Right lobe of liver (tissue), 6 donors: ENCODE results near the gene KDM4D. TPM values are rescaled to one million over a fixed set of nuclear protein-coding genes. Genes with fewer than 3 reads are reported as not detected.
"Not testable (repeated sequence)": the region's sequence is repeated elsewhere in the genome, so short reads cannot be mapped to it uniquely, and the experiment has no call there.

ENCODE experiments used
- ATAC-seq, 4 donors: fragments of 200-7000 bp; cut with Tn5 transposase; one replicate each; pipeline ENCODE4 v1.9.1; 2020; ENCODE audit warnings: mild to moderate bottlenecking in 4 of 4, moderate library complexity in 4 of 4
- DNase-seq, 3 donors: peaks; one replicate each; pipeline ENCODE4 v3.0.0-alpha.2; 2020
- H3K27ac ChIP-seq, 3 donors: fragments of 200-600 bp; one replicate each; pipeline ENCODE4 v1.8.0; 2022
- H3K27me3 ChIP-seq, 2 donors: fragments of 200-600 bp; one replicate each; pipeline ENCODE4 v1.8.0; 2022
- H3K36me3 ChIP-seq, 4 donors: fragments of 200-600 bp; sonication (generic) in 1 of 4; one replicate each; pipeline versions ENCODE4 v1.5.1 to v1.8.0; 2017 to 2022; ENCODE audit warnings: control low read depth in 1 of 4
- H3K4me1 ChIP-seq, 4 donors: fragments of 200-600 bp; sonication (generic) in 1 of 4; one replicate each; pipeline versions ENCODE4 v1.5.1 to v1.8.0; 2017 to 2022; ENCODE audit warnings: control low read depth in 1 of 4
- H3K4me3 ChIP-seq, 3 donors: fragments of 200-600 bp; one replicate each; pipeline ENCODE4 v1.8.0; 2022
- H3K9me3 ChIP-seq, 4 donors: fragments of 200-600 bp; sonication (generic) in 1 of 4; one replicate each; pipeline versions ENCODE4 v1.5.1 to v1.8.0; 2017 to 2022; ENCODE audit warnings: control low read depth in 1 of 4
- POLR2A ChIP-seq: fragments of 450-650 bp; IDR thresholded peaks from one replicate; pipeline ENCODE4 v1.6.1; 2017; ENCODE audit warnings: antibody characterized with exemption, mild to moderate bottlenecking
- WGBS: methylation state at CpG from one replicate; pipeline ENCODE4 v1.1.6; 2018; ENCODE audit warnings: low coverage, low lambda C conversion rate; ENCODE audit not compliant: insufficient coverage; ENCODE audit errors: missing lambda C conversion rate; 5-methylcytosine and 5-hydroxymethylcytosine counted together
- intact Hi-C, 2 donors: fragments of 100-400 bp; cut with DNase I; formaldehyde crosslinking; loops; one replicate each; pipeline versions ENCODE4 v1.11.2 to v1.14.1; 2022
- total RNA-seq, 6 experiments: library from RNA; depleted of rRNA in 2 of 6; stranded (reverse); fragments of >200 nt in 2 of 6; fragmentation: NEBNext Ultra II Directional in 3 of 6; extraction: Animal tissue kit (Norgen Biotek cat#: 25700) in 3 of 6; gene quantifications; one replicate each; pipeline versions ENCODE4 v1.1.0 to v1.2.4, GENCODE V29; 2016 to 2023
- TF ChIP-seq, protein P1 (sequence below), 4 donors: fragments of 200-600 bp in 3 of 4; fragments of 450-650 bp in 1 of 4; IDR thresholded peaks; one replicate each; pipeline versions ENCODE4 v1.5.1 to v1.8.0; 2016 to 2022; ENCODE audit warnings: antibody characterized with exemption in 4 of 4, mild to moderate bottlenecking in 2 of 4
- donor health status: DM: no; HTN: yes; CAD: no.
- donor health status: DM: no; HTN: no; CAD: no.
- donor health status: DM: no; HTN: no; CAD: no.
- donor health status: DM: no; HTN: yes; CAD: no.
- donor health status: DM: no; HTN: yes; CAD: no.

The KDM4D gene
- total RNA-seq, 6 experiments from 2014 or later: 0.07 to 0.80 (median 0.18) TPM

DNA sequence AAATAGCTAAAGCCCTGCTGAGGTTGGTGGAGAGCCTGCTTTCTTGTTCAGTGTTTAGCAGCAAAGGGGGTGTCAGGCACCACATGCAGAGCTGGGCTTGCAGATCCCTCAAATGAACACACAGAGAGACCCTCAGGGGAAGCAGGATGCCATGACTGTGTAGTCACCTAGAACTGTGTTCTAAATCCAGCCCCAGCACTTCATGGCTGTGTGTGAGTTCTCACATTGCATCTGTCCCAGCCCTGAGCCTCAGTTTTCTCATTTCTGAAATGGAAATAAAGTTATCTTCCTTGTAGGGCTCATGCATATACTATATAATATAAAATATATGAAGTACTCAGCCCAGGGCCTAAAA is 47.3 kb upstream of the KDM4D start:
- Histone ChIP-seq H3K4me1 (no peaks in the 10 kb centered on the region), H3K9me3 (no peaks in the 10 kb centered on the region), H3K36me3 (no peaks in the 10 kb centered on the region), H3K4me3 (no peak overlapping the region), H3K27me3 (no peaks in the 10 kb centered on the region), H3K27ac (peak overlapping the region; percentile 11 to 44 (median 24))
- intact Hi-C loops: no loop called here
- DNase-seq (no peak), ATAC-seq (peak in 1 of 4 donors; percentile 8)
- no peak for TF ChIP-seq POLR2A
- TF ChIP-seq, protein P1, sequence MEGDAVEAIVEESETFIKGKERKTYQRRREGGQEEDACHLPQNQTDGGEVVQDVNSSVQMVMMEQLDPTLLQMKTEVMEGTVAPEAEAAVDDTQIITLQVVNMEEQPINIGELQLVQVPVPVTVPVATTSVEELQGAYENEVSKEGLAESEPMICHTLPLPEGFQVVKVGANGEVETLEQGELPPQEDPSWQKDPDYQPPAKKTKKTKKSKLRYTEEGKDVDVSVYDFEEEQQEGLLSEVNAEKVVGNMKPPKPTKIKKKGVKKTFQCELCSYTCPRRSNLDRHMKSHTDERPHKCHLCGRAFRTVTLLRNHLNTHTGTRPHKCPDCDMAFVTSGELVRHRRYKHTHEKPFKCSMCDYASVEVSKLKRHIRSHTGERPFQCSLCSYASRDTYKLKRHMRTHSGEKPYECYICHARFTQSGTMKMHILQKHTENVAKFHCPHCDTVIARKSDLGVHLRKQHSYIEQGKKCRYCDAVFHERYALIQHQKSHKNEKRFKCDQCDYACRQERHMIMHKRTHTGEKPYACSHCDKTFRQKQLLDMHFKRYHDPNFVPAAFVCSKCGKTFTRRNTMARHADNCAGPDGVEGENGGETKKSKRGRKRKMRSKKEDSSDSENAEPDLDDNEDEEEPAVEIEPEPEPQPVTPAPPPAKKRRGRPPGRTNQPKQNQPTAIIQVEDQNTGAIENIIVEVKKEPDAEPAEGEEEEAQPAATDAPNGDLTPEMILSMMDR (IDR thresholded peaks at IDR 0.05): no peak

DNA sequence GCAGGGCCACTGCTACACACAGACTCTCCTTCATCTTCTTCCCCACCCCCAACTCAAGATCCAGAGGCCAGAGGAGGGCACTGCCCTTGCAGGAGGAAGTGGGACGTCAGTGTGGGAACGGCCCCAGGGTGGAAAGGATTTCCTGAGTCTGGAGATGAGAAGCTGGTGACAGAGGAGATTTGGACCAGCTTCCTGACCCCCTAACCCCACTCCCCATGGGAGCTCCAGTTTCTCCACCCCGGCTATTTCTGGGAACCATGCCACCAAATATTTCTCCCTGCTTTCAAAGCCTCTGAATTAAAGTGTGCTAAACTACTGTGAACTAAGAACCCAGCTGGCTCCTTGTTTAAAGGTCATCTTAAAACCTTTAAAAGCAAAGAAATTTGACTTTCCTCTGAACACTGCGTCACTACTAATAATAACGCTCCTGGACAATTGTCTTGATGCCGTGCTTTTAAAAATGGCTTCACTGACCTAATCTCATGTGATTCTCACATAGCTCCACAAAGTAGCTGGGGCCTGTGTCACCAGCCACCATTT is 46.7 kb upstream of the KDM4D start:
- peak; percentile 76 to 86 (median 82) for ATAC-seq
- DNase-seq: peak; percentile 64 to 74 (median 66)
- H3K36me3 ChIP-seq: no peaks in the 10 kb centered on the region
- WGBS: 26% methylated on average over 5 of the region's 6 CpGs
- no peak overlapping the region for H3K4me3 ChIP-seq
- no peaks in the 10 kb centered on the region for H3K27me3 ChIP-seq
- H3K27ac ChIP-seq: peak overlapping the region; percentile 24 to 70 (median 33)
- intact Hi-C loops: no loop called here
- H3K4me1 ChIP-seq: no peaks in the 10 kb centered on the region
- H3K9me3 ChIP-seq: no peaks in the 10 kb centered on the region
- TF ChIP-seq POLR2A: no peak

DNA sequence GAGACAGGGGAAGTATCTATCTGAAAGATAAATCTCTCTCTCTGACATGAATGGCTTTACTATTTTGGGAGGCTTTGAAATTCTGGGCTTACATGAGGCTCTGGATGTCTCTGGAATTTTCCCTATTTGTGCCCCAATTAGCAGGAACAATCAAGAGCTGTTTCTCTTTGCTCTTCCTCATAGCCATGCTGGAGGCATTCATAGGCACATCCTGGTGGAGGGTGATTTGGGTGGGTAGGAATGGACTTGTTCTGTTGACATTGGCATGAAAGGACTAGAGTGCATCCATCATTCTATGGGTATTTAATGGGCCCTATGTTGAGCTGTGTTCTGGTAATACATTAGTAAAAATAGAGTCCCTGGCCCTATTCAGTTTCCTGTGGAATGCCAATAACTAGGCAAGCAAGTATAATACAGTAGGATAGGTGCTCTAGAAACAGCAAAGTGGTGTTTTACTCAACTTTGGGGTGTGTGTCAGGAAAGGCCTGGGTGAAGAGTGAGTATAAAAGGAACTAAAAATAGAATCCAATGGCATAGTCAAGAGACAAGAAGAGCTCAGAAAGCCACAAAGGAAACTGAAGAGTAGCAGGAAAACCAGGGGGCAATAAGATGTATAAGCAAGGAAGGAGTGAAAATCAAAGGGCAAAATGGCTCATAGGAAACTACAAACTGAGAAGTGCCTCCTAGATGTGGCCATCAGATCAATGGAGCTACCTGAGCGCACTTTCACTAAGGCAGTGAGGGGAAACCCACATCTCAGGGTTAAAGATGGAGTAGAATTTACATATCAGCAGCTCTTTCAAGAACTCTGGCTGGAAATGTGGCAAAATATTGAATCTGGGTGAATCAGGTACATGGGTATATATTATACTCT is 45.2 kb upstream of the KDM4D start:
- H3K27ac ChIP-seq: peak overlapping the region in 1 of 3 donors; percentile 70
- no peaks in the 10 kb centered on the region for H3K27me3 ChIP-seq
- intact Hi-C loops: no loop called here
- no peaks in the 10 kb centered on the region for H3K4me1 ChIP-seq
- no peak overlapping the region for H3K4me3 ChIP-seq
- 100% methylated on average over 1 of the region's 1 CpG for WGBS
- no peak for TF ChIP-seq POLR2A
- TF ChIP-seq, protein P1 (IDR thresholded peaks at IDR 0.05): no peak
- DNase-seq (no peak), ATAC-seq (no peak)
- no peaks in the 10 kb centered on the region for H3K36me3 ChIP-seq
- no peaks in the 10 kb centered on the region for H3K9me3 ChIP-seq

DNA sequence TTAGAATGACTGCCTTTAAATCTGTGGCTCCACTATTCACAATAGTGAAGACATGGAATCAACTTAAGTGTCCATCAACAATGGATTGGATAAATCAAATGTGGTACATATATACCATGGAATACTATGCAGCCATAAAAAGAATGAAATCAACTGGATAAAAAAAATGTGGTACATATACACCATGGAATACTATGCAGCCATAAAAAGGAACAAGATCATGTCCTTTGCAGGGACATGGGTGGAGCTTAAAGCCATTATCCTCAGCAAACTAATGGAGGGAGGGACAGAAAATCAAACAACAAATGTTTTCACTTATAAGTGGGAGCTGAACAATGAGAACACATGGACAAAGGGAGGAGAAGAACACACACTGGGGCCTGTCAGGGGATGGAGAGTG is 41.4 kb upstream of the KDM4D start:
- H3K4me3 ChIP-seq, intact Hi-C loops, H3K27me3 ChIP-seq, H3K4me1 ChIP-seq, H3K36me3 ChIP-seq, DNase-seq, ATAC-seq, H3K27ac ChIP-seq, H3K9me3 ChIP-seq: not testable (repeated sequence)

DNA sequence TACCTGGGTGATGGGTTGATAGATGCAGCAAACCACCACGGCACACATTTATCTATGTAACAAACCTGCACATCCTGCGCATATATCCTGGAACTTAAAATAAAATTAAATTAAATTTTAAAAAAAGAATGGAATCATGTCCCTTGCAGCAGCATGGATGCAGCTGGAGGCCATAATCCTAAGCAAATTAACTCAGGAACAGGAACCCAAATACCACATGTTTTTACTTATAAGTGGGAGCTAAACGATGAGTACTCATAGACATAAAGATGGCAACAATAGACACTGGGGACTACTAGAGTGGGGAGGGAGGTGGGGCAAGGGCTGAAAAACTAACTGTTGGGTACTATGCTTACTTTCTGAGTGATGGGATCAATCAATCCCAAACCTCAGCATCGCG is 41.0 kb upstream of the KDM4D start:
- ATAC-seq (no peak), DNase-seq (no peak)
- Histone ChIP-seq H3K4me1 (no peaks in the 10 kb centered on the region), H3K27me3 (no peaks in the 10 kb centered on the region), H3K36me3 (no peaks in the 10 kb centered on the region), H3K27ac (peak overlapping the region in 1 of 3 donors; percentile 21), H3K4me3 (no peak overlapping the region), H3K9me3 (no peaks in the 10 kb centered on the region)
- 95% methylated on average over 5 of the region's 5 CpGs for WGBS
- TF ChIP-seq, protein P1 (IDR thresholded peaks at IDR 0.05): no peak
- no peak for TF ChIP-seq POLR2A
- intact Hi-C loops: no loop called here
